Smooth muscle cell (in vitro differentiated cells): ENCODE measurements around the gene SHC2. TPM values are rescaled to one million over a fixed set of nuclear protein-coding genes. Genes with fewer than 3 reads are reported as not detected.

Experiments
- DNase-seq: peaks from one replicate; lab custom pipeline; 2025; ENCODE audit not compliant: unreplicated experiment; lab: John Stamatoyannopoulos, UW
- H2AFZ ChIP-seq: fragments of 200-600 bp; sonication (generic); 2 replicates; pipeline ENCODE4 v1.6.0; 2016; ENCODE audit warnings: antibody characterized with exemption, low read depth, mild to moderate bottlenecking
- H3F3A ChIP-seq: fragments of 200-600 bp; sonication (generic); 2 replicates; pipeline ENCODE4 v1.6.0; 2017; ENCODE audit warnings: antibody characterized with exemption, low read depth
- H3K27ac ChIP-seq: fragments of 200-600 bp; sonication (generic); 2 replicates; pipeline ENCODE4 v1.5.1; 2016; ENCODE audit warnings: low read depth, mild to moderate bottlenecking
- H3K27me3 ChIP-seq: fragments of 200-600 bp; sonication (generic); 2 replicates; pipeline ENCODE4 v1.6.1; 2016; ENCODE audit warnings: low read depth, mild to moderate bottlenecking
- H3K36me3 ChIP-seq: fragments of 200-600 bp; sonication (generic); 2 replicates; pipeline ENCODE4 v1.5.1; 2016; ENCODE audit warnings: low read depth
- H3K4me1 ChIP-seq: fragments of 200-600 bp; sonication (generic); 2 replicates; pipeline ENCODE4 v1.5.1; 2016; ENCODE audit warnings: low read depth
- H3K4me2 ChIP-seq: fragments of 200-600 bp; sonication (generic); 2 replicates; pipeline ENCODE4 v1.6.0; 2016; ENCODE audit warnings: mild to moderate bottlenecking
- H3K4me3 ChIP-seq: fragments of 200-600 bp; sonication (generic); 2 replicates; pipeline ENCODE4 v1.5.1; 2016; ENCODE audit warnings: mild to moderate bottlenecking
- H3K79me2 ChIP-seq: fragments of 200-600 bp; sonication (generic); 2 replicates; pipeline ENCODE4 v1.6.0; 2016; ENCODE audit warnings: low read depth, mild to moderate bottlenecking
- H3K9ac ChIP-seq: fragments of 200-600 bp; sonication (generic); 2 replicates; pipeline ENCODE4 v1.6.0; 2016; ENCODE audit warnings: low read depth
- H3K9me3 ChIP-seq: fragments of 200-600 bp; sonication (generic); replicated peaks from 2 replicates; pipeline ENCODE4 v1.5.1; 2016; ENCODE audit warnings: low read depth
- H4K20me1 ChIP-seq: fragments of 200-600 bp; sonication (generic); 2 replicates; pipeline ENCODE4 v1.6.0; 2016; ENCODE audit warnings: low read depth
- WGBS: methylation state at CpG from one replicate; pipeline ENCODE4 v1.1.7; 2016; ENCODE audit warnings: low lambda C conversion rate; 5-methylcytosine and 5-hydroxymethylcytosine counted together
- polyA plus RNA-seq: library from polyadenylated mRNA; unstranded; fragments of >200 nt; fragmentation: Nextera tagmentation; extraction: Ambion mirVana; gene quantifications from 2 replicates; pipeline ENCODE4 v1.2.1, GENCODE V29; 2016
- total RNA-seq: library from RNA; depleted of rRNA; stranded (reverse); fragments of >200 nt; gene quantifications from 2 replicates; pipeline ENCODE4 v1.2.3, GENCODE V29; 2014
- TF ChIP-seq, protein P1 (sequence below): fragments of 200-600 bp; sonication (generic); IDR thresholded peaks from 2 replicates; pipeline ENCODE4 v1.5.1; 2017; ENCODE audit warnings: borderline replicate concordance, mild to moderate bottlenecking, antibody characterized with exemption; ENCODE audit not compliant: insufficient read depth, poor library complexity, severe bottlenecking

The SHC2 gene
- total and polyA plus RNA-seq, 2 experiments from 2014 or later, result 15.6 to 29.3 TPM

DNA sequence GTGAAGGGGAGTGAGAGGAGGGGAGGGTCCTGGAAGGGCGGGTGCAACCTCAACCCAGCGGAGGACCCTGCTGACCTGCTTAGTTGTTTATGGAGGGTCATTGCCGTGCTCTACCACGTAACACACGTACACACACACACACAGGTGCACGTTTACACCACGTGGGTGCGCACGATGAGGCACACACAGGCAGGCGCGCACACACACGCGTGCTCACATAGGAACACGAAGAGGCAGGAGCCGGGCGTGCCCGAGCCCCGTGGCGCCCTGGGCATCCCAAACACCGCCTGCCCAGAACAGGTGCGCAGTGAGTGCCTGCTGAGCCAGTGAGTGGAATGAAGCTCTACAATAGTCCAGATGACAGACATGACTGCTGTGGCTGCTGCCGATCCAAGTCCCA lies 24.2 kb upstream of the SHC2 start:
- no peaks in the 10 kb centered on the region for H3K9me3 ChIP-seq
- H3K79me2 ChIP-seq, result no peaks in the 10 kb centered on the region
- H3K4me1 ChIP-seq, result peaks cover 14% of the 10 kb centered on the region
- no peak overlapping the region for H3K9ac ChIP-seq
- no peak for DNase-seq
- H4K20me1 ChIP-seq, result no peaks in the 10 kb centered on the region
- H3K4me3 ChIP-seq, result no peak overlapping the region
- H3K27me3 ChIP-seq, result no peaks in the 10 kb centered on the region
- TF ChIP-seq, protein P1, sequence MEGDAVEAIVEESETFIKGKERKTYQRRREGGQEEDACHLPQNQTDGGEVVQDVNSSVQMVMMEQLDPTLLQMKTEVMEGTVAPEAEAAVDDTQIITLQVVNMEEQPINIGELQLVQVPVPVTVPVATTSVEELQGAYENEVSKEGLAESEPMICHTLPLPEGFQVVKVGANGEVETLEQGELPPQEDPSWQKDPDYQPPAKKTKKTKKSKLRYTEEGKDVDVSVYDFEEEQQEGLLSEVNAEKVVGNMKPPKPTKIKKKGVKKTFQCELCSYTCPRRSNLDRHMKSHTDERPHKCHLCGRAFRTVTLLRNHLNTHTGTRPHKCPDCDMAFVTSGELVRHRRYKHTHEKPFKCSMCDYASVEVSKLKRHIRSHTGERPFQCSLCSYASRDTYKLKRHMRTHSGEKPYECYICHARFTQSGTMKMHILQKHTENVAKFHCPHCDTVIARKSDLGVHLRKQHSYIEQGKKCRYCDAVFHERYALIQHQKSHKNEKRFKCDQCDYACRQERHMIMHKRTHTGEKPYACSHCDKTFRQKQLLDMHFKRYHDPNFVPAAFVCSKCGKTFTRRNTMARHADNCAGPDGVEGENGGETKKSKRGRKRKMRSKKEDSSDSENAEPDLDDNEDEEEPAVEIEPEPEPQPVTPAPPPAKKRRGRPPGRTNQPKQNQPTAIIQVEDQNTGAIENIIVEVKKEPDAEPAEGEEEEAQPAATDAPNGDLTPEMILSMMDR, result no peak
- H3F3A ChIP-seq, result peaks cover 10% of the 10 kb centered on the region
- 91% methylated on average over 21 of the region's 22 CpGs for WGBS
- no peak overlapping the region for H2AFZ ChIP-seq
- no peak overlapping the region for H3K27ac ChIP-seq
- no peaks in the 10 kb centered on the region for H3K36me3 ChIP-seq
- no peak overlapping the region for H3K4me2 ChIP-seq

DNA sequence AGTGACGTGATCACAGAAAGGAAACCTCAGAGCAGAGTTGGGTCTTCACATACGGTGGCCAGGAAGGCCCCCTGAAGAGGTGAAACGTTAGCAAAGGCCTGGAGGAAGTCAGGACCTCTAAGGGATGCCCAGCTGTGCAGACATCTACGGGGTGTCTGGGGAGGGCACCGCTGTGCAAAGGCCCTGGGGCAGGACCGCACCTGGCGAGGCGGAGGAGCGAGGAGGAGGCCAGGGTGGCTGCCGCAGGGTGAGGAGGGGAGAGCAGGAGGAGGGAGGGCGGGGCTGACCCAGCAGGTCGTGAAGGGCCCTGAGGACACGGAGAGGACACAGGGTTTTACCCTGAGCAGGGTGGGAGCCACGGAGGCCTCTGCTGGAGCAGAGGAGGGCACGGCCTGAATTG lies 23.7 kb upstream of the SHC2 start:
- Histone ChIP-seq H3K4me1 (peaks cover 11% of the 10 kb centered on the region), H3K36me3 (no peaks in the 10 kb centered on the region), H3K9ac (no peak overlapping the region), H2AFZ (no peak overlapping the region), H4K20me1 (no peaks in the 10 kb centered on the region), H3F3A (peaks cover 10% of the 10 kb centered on the region), H3K9me3 (no peaks in the 10 kb centered on the region), H3K4me2 (no peak overlapping the region), H3K27me3 (no peaks in the 10 kb centered on the region), H3K4me3 (no peak overlapping the region), H3K79me2 (no peaks in the 10 kb centered on the region), H3K27ac (no peak overlapping the region)
- DNase-seq, result no peak
- WGBS, result 81% methylated on average over 7 of the region's 15 CpGs
- TF ChIP-seq, protein P1, result no peak

DNA sequence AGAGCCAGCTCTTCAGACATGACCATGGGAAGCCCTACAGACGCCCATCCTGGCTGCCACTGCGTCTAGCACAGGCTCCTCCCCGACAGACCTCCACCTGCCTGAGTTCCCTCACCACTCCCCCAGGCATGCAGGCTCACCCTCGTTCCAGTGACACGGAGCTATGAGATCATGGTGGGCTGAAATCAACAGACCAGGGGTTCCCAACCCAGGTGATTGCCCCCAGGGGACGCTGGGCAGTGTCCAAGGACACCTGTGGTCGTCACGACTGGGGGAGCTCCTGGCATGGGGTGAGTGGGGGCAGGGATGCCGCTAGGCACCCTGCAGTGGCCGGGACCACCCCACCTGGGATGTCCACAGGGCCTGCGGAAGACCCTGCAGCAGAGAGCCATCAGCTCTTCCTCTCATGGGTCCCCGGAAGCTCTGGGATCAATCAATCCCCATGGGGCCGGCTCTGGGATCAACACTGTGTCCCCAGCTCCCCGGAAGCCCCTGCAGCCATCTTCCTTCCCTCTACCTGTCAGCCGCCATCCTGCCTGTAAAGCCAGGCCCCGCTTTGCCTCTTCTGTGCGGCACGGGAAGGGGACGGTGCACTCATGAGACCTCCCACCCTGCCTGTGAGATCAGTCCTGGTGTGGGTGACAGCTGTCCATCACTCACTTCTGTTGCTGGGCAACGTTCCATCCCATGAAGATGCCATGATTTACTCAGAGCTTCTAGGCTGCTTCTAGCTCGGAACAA lies 22.7 kb upstream of the SHC2 start:
- no peaks in the 10 kb centered on the region for H3K79me2 ChIP-seq
- WGBS, result 81% methylated on average over 17 of the region's 21 CpGs
- H3K36me3 ChIP-seq, result no peaks in the 10 kb centered on the region
- no peaks in the 10 kb centered on the region for H4K20me1 ChIP-seq
- no peak overlapping the region for H3K27ac ChIP-seq
- H2AFZ ChIP-seq, result no peak overlapping the region
- no peak overlapping the region for H3K9ac ChIP-seq
- peaks cover 11% of the 10 kb centered on the region for H3K4me1 ChIP-seq
- no peaks in the 10 kb centered on the region for H3K27me3 ChIP-seq
- DNase-seq, result no peak
- TF ChIP-seq, protein P1, result no peak
- no peak overlapping the region for H3K4me3 ChIP-seq
- no peak overlapping the region for H3K4me2 ChIP-seq
- no peaks in the 10 kb centered on the region for H3K9me3 ChIP-seq
- peaks cover 10% of the 10 kb centered on the region for H3F3A ChIP-seq
